Esophagus (tissue), 2 donors: ENCODE measurements around the gene PKIB. TPM values are rescaled to one million over a fixed set of nuclear protein-coding genes. Genes with fewer than 3 reads are reported as not detected.
"Not testable (repeated sequence)": the region's sequence is repeated elsewhere in the genome, so short reads cannot be mapped to it uniquely, and the experiment has no call there.

Source experiments
- H3K27ac ChIP-seq, 2 donors: one replicate each; pipeline ENCODE4 v1.5.1; 2013; ENCODE audit warnings: low read depth in 2 of 2, mild to moderate bottlenecking in 2 of 2, inconsistent platforms in 1 of 2, low read length in 1 of 2, moderate library complexity in 1 of 2
- H3K27me3 ChIP-seq, 2 donors: one replicate each; pipeline ENCODE4 v1.6.1; 2013; ENCODE audit warnings: low read length in 2 of 2, control low read depth in 1 of 2, mild to moderate bottlenecking in 1 of 2; ENCODE audit not compliant: insufficient read depth in 2 of 2, control insufficient read depth in 1 of 2
- H3K36me3 ChIP-seq, 2 donors: one replicate each; pipeline ENCODE4 v1.6.1; 2013; ENCODE audit warnings: low read length in 1 of 2; ENCODE audit not compliant: control insufficient read depth in 2 of 2, insufficient read depth in 2 of 2
- H3K4me1 ChIP-seq, 2 donors: one replicate each; pipeline ENCODE4 v1.6.1; 2013; ENCODE audit warnings: low read length in 1 of 2; ENCODE audit not compliant: control insufficient read depth in 2 of 2, insufficient read depth in 2 of 2
- H3K4me3 ChIP-seq, 2 donors: one replicate each; pipeline ENCODE4 v1.5.1; 2013; ENCODE audit warnings: low read length in 2 of 2, mild to moderate bottlenecking in 2 of 2, low read depth in 1 of 2, moderate library complexity in 1 of 2
- H3K9me3 ChIP-seq, 2 donors: one replicate each; pipeline ENCODE4 v1.6.1; 2013; ENCODE audit warnings: mild to moderate bottlenecking in 2 of 2, low read depth in 1 of 2, low read length in 1 of 2, moderate library complexity in 1 of 2; ENCODE audit not compliant: control insufficient read depth in 2 of 2, insufficient read depth in 1 of 2
- WGBS, 2 donors: extraction: QIAGEN DNeasy Blood & Tissue Kit; methylation state at CpG; one replicate each; pipeline ENCODE4 v1.1.7; 2013; 5-methylcytosine and 5-hydroxymethylcytosine counted together
- polyA plus RNA-seq, 2 donors: library from polyadenylated mRNA; stranded (reverse); fragments of 200-250 nt; gene quantifications; one replicate each; pipeline ENCODE4 v1.2.3, GENCODE V29; 2013
- donor health status: healthy with polysubstance abuse.
- donor health status: Bipolar disorder and iron deficiency.

The PKIB gene
- polyA plus RNA-seq, 2 donors, result 3.5 to 4.2 TPM

GRCh38 chr6:122576888-122577287, 33.3 kb upstream of the PKIB start:
- H3K4me3 ChIP-seq, result no peak overlapping the region
- H3K9me3 ChIP-seq, result no peaks in the 10 kb centered on the region
- H3K4me1 ChIP-seq, result no peaks in the 10 kb centered on the region
- no peak overlapping the region for H3K27ac ChIP-seq
- no peaks in the 10 kb centered on the region for H3K36me3 ChIP-seq
- no peaks in the 10 kb centered on the region for H3K27me3 ChIP-seq
- WGBS, 2 donors, result 98 to 99% methylated on average over 2 of the region's 2 CpGs

GRCh38 chr6:122578961-122579360, 31.2 kb upstream of the PKIB start:
- WGBS, 2 donors, result 94% methylated on average over 1 of the region's 1 CpG
- no peak overlapping the region for H3K4me3 ChIP-seq
- H3K36me3 ChIP-seq, result no peaks in the 10 kb centered on the region
- no peaks in the 10 kb centered on the region for H3K4me1 ChIP-seq
- no peaks in the 10 kb centered on the region for H3K27me3 ChIP-seq
- H3K27ac ChIP-seq, result no peak overlapping the region
- H3K9me3 ChIP-seq, result no peaks in the 10 kb centered on the region

- no peaks in the 10 kb centered on the region for H3K27me3 ChIP-seq
- no peak overlapping the region for H3K4me3 ChIP-seq
- 53 to 59% methylated on average over 3 of the region's 3 CpGs for WGBS, 2 donors
- H3K36me3 ChIP-seq, result no peaks in the 10 kb centered on the region
- no peaks in the 10 kb centered on the region for H3K4me1 ChIP-seq
- no peak overlapping the region for H3K27ac ChIP-seq
- no peaks in the 10 kb centered on the region for H3K9me3 ChIP-seq
Observed at GRCh38 chr6:122580737-122581136, 29.5 kb upstream of the PKIB start.

- H3K27ac ChIP-seq, result no peak overlapping the region
- no peaks in the 10 kb centered on the region for H3K4me1 ChIP-seq
- no peak overlapping the region for H3K4me3 ChIP-seq
- H3K9me3 ChIP-seq, result no peaks in the 10 kb centered on the region
- H3K36me3 ChIP-seq, result no peaks in the 10 kb centered on the region
- H3K27me3 ChIP-seq, result no peaks in the 10 kb centered on the region
- 94 to 95% methylated on average over 1 of the region's 1 CpG for WGBS, 2 donors
Observed at GRCh38 chr6:122589115-122589514, 21.1 kb upstream of the PKIB start.

- H3K9me3 ChIP-seq, H3K4me1 ChIP-seq, H3K27ac ChIP-seq, H3K36me3 ChIP-seq, H3K4me3 ChIP-seq, H3K27me3 ChIP-seq: not testable (repeated sequence)
- 73 to 74% methylated on average over 2 of the region's 2 CpGs for WGBS, 2 donors
Observed at GRCh38 chr6:122598295-122598694, 11.9 kb upstream of the PKIB start.

GRCh38 chr6:122604676-122605075, 5.5 kb upstream of the PKIB start:
- H3K27me3 ChIP-seq, result no peaks in the 10 kb centered on the region
- no peaks in the 10 kb centered on the region for H3K4me1 ChIP-seq
- H3K36me3 ChIP-seq, result no peaks in the 10 kb centered on the region
- H3K9me3 ChIP-seq, result no peaks in the 10 kb centered on the region
- no peak overlapping the region for H3K4me3 ChIP-seq
- no peak overlapping the region for H3K27ac ChIP-seq

GRCh38 chr6:122610690-122611455, 668 bp downstream of the PKIB start:
- WGBS, 2 donors, result 3 to 4% methylated on average over 42 of the region's 42 CpGs
- no peaks in the 10 kb centered on the region for H3K27me3 ChIP-seq
- no peak overlapping the region for H3K27ac ChIP-seq

GRCh38 chr6:122612838-122613237, 2.6 kb downstream of the PKIB start:
- no peak overlapping the region for H3K27ac ChIP-seq
- 77 to 88% methylated on average over 3 of the region's 3 CpGs for WGBS, 2 donors
- H3K36me3 ChIP-seq, result no peaks in the 10 kb centered on the region
- no peak overlapping the region for H3K4me3 ChIP-seq
- no peaks in the 10 kb centered on the region for H3K27me3 ChIP-seq
- no peaks in the 10 kb centered on the region for H3K9me3 ChIP-seq
- peaks cover 5 to 9% of the 10 kb centered on the region in 2 donors for H3K4me1 ChIP-seq

More at GRCh38 chr6:122610690-122611455, 668 bp downstream of the PKIB start:
- Histone ChIP-seq H3K4me3 (peak overlapping the region; percentile 49 to 57), H3K4me1 (peaks cover 5 to 9% of the 10 kb centered on the region in 2 donors), H3K36me3 (no peaks in the 10 kb centered on the region), H3K9me3 (no peaks in the 10 kb centered on the region)

- H3K36me3 ChIP-seq, result no peaks in the 10 kb centered on the region
- no peaks in the 10 kb centered on the region for H3K9me3 ChIP-seq
- H3K27me3 ChIP-seq, result no peaks in the 10 kb centered on the region
- no peak overlapping the region for H3K4me3 ChIP-seq
- WGBS, 2 donors, result 25 to 33% methylated on average over 1 of the region's 1 CpG
- no peak overlapping the region for H3K27ac ChIP-seq
- H3K4me1 ChIP-seq, result peaks cover 5 to 9% of the 10 kb centered on the region in 2 donors
Observed at GRCh38 chr6:122614303-122614702, 4.1 kb downstream of the PKIB start.

- Histone ChIP-seq H3K27ac (no peak overlapping the region), H3K4me3 (no peak overlapping the region), H3K36me3 (no peaks in the 10 kb centered on the region), H3K9me3 (no peaks in the 10 kb centered on the region), H3K4me1 (peaks cover 3 to 5% of the 10 kb centered on the region in 2 donors), H3K27me3 (peaks cover 2 to 3% of the 10 kb centered on the region in 2 donors)
- 84 to 90% methylated on average over 2 of the region's 2 CpGs for WGBS, 2 donors
Observed at GRCh38 chr6:122615409-122615808, 5.2 kb downstream of the PKIB start.
